ENCODE measurements around the gene ABCA3. TPM values are rescaled to one million over a fixed set of nuclear protein-coding genes. Genes with fewer than 3 reads are reported as not detected.

ABCA3 gene
- total and polyA plus RNA-seq, 2 experiments from 2014 or later, result 3.0 to 4.1 TPM

DNA sequence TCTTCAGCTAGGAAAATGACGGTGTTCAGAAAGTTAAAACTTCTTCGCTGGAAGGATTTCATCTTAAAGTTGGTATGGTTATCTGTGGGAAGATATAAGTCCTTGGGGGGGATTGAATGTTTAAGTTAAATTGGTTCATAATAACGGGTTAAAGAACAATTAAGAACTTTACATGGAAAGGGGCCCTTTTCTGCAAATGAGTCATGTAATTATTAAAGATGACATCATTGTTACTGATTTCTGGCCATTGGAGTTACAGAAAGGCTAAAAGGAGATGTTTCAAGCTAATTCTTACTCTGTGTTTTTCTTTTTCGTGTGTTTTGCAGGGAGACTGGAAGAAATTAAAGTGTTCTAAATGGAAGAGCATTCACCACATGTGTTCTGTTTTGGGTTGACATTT lies 20.6 kb upstream of the ABCA3 start:
- Mint-ChIP-seq H3K36me3 (ENCODE audit: low read depth) (no peaks in the 10 kb centered on the region), H3K27ac (no peak overlapping the region), H3K27me3 (ENCODE audit: insufficient read depth, low read depth, poor library complexity) (no peaks in the 10 kb centered on the region), H3K4me3 (no peak overlapping the region), H3K9me3 (no peaks in the 10 kb centered on the region), H3K4me1 (no peaks in the 10 kb centered on the region)
- Histone ChIP-seq H3K27ac (ENCODE audit: low read depth) (no peak overlapping the region), H3F3A (replicated peaks; ENCODE audit: low read depth) (no peaks in the 10 kb centered on the region), H3K4me2 (no peak overlapping the region), H4K20me1 (replicated peaks; ENCODE audit: insufficient read depth) (no peaks in the 10 kb centered on the region), H2AFZ (no peak overlapping the region), H3K9me2 (ENCODE audit: insufficient read depth) (no peaks in the 10 kb centered on the region), H3K36me3 (ENCODE audit: insufficient read depth) (no peaks in the 10 kb centered on the region), H3K27me3 (ENCODE audit: insufficient read depth) (no peaks in the 10 kb centered on the region), H3K79me2 (replicated peaks; ENCODE audit: insufficient read depth) (no peaks in the 10 kb centered on the region), H3K4me3 (no peak overlapping the region), H3K4me1 (ENCODE audit: insufficient read depth) (no peaks in the 10 kb centered on the region)
- no peak for ATAC-seq
- DNase-seq (ENCODE audit: low spot score), result no peak
- TF ChIP-seq, protein P1, sequence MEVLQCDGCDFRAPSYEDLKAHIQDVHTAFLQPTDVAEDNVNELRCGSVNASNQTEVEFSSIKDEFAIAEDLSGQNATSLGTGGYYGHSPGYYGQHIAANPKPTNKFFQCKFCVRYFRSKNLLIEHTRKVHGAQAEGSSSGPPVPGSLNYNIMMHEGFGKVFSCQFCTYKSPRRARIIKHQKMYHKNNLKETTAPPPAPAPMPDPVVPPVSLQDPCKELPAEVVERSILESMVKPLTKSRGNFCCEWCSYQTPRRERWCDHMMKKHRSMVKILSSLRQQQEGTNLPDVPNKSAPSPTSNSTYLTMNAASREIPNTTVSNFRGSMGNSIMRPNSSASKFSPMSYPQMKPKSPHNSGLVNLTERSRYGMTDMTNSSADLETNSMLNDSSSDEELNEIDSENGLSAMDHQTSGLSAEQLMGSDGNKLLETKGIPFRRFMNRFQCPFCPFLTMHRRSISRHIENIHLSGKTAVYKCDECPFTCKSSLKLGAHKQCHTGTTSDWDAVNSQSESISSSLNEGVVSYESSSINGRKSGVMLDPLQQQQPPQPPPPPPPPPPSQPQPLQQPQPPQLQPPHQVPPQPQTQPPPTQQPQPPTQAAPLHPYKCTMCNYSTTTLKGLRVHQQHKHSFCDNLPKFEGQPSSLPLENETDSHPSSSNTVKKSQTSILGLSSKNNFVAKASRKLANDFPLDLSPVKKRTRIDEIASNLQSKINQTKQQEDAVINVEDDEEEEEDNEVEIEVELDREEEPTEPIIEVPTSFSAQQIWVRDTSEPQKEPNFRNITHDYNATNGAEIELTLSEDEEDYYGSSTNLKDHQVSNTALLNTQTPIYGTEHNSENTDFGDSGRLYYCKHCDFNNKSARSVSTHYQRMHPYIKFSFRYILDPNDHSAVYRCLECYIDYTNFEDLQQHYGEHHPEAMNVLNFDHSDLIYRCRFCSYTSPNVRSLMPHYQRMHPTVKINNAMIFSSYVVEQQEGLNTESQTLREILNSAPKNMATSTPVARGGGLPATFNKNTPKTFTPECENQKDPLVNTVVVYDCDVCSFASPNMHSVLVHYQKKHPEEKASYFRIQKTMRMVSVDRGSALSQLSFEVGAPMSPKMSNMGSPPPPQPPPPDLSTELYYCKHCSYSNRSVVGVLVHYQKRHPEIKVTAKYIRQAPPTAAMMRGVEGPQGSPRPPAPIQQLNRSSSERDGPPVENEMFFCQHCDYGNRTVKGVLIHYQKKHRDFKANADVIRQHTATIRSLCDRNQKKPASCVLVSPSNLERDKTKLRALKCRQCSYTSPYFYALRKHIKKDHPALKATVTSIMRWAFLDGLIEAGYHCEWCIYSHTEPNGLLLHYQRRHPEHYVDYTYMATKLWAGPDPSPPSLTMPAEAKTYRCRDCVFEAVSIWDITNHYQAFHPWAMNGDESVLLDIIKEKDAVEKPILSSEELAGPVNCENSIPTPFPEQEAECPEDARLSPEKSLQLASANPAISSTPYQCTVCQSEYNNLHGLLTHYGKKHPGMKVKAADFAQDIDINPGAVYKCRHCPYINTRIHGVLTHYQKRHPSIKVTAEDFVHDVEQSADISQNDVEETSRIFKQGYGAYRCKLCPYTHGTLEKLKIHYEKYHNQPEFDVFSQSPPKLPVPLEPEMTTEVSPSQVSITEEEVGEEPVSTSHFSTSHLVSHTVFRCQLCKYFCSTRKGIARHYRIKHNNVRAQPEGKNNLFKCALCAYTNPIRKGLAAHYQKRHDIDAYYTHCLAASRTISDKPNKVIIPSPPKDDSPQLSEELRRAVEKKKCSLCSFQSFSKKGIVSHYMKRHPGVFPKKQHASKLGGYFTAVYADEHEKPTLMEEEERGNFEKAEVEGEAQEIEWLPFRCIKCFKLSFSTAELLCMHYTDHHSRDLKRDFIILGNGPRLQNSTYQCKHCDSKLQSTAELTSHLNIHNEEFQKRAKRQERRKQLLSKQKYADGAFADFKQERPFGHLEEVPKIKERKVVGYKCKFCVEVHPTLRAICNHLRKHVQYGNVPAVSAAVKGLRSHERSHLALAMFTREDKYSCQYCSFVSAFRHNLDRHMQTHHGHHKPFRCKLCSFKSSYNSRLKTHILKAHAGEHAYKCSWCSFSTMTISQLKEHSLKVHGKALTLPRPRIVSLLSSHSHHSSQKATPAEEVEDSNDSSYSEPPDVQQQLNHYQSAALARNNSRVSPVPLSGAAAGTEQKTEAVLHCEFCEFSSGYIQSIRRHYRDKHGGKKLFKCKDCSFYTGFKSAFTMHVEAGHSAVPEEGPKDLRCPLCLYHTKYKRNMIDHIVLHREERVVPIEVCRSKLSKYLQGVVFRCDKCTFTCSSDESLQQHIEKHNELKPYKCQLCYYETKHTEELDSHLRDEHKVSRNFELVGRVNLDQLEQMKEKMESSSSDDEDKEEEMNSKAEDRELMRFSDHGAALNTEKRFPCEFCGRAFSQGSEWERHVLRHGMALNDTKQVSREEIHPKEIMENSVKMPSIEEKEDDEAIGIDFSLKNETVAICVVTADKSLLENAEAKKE (CRISPR knock-in tag; IDR thresholded peaks at IDR 0.05), result no peak
- TF ChIP-seq, protein P2, sequence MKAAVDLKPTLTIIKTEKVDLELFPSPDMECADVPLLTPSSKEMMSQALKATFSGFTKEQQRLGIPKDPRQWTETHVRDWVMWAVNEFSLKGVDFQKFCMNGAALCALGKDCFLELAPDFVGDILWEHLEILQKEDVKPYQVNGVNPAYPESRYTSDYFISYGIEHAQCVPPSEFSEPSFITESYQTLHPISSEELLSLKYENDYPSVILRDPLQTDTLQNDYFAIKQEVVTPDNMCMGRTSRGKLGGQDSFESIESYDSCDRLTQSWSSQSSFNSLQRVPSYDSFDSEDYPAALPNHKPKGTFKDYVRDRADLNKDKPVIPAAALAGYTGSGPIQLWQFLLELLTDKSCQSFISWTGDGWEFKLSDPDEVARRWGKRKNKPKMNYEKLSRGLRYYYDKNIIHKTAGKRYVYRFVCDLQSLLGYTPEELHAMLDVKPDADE (IDR thresholded peaks at IDR 0.05), result no peak
- TF ChIP-seq, protein P3, sequence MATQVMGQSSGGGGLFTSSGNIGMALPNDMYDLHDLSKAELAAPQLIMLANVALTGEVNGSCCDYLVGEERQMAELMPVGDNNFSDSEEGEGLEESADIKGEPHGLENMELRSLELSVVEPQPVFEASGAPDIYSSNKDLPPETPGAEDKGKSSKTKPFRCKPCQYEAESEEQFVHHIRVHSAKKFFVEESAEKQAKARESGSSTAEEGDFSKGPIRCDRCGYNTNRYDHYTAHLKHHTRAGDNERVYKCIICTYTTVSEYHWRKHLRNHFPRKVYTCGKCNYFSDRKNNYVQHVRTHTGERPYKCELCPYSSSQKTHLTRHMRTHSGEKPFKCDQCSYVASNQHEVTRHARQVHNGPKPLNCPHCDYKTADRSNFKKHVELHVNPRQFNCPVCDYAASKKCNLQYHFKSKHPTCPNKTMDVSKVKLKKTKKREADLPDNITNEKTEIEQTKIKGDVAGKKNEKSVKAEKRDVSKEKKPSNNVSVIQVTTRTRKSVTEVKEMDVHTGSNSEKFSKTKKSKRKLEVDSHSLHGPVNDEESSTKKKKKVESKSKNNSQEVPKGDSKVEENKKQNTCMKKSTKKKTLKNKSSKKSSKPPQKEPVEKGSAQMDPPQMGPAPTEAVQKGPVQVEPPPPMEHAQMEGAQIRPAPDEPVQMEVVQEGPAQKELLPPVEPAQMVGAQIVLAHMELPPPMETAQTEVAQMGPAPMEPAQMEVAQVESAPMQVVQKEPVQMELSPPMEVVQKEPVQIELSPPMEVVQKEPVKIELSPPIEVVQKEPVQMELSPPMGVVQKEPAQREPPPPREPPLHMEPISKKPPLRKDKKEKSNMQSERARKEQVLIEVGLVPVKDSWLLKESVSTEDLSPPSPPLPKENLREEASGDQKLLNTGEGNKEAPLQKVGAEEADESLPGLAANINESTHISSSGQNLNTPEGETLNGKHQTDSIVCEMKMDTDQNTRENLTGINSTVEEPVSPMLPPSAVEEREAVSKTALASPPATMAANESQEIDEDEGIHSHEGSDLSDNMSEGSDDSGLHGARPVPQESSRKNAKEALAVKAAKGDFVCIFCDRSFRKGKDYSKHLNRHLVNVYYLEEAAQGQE (IDR thresholded peaks at IDR 0.05; ENCODE audit: unreplicated experiment), result no peak
- TF ChIP-seq, protein P4, sequence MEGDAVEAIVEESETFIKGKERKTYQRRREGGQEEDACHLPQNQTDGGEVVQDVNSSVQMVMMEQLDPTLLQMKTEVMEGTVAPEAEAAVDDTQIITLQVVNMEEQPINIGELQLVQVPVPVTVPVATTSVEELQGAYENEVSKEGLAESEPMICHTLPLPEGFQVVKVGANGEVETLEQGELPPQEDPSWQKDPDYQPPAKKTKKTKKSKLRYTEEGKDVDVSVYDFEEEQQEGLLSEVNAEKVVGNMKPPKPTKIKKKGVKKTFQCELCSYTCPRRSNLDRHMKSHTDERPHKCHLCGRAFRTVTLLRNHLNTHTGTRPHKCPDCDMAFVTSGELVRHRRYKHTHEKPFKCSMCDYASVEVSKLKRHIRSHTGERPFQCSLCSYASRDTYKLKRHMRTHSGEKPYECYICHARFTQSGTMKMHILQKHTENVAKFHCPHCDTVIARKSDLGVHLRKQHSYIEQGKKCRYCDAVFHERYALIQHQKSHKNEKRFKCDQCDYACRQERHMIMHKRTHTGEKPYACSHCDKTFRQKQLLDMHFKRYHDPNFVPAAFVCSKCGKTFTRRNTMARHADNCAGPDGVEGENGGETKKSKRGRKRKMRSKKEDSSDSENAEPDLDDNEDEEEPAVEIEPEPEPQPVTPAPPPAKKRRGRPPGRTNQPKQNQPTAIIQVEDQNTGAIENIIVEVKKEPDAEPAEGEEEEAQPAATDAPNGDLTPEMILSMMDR (conservative IDR thresholded peaks at IDR 0.05; ENCODE audit: low read depth in 2 of 2), result no peak
